Measurements from ENCODE around the gene SLC22A16. TPM values are rescaled to one million over a fixed set of nuclear protein-coding genes. Genes with fewer than 3 reads are reported as not detected.
A peak's percentile ranks its signal among the peaks of the same experiment; 100 is the strongest.

SLC22A16 gene
- total and polyA plus RNA-seq, 10 of the 15 experiments (the other 5 are each of a cell fraction or from before 2014, with no cell fraction given) = not detected

DNA sequence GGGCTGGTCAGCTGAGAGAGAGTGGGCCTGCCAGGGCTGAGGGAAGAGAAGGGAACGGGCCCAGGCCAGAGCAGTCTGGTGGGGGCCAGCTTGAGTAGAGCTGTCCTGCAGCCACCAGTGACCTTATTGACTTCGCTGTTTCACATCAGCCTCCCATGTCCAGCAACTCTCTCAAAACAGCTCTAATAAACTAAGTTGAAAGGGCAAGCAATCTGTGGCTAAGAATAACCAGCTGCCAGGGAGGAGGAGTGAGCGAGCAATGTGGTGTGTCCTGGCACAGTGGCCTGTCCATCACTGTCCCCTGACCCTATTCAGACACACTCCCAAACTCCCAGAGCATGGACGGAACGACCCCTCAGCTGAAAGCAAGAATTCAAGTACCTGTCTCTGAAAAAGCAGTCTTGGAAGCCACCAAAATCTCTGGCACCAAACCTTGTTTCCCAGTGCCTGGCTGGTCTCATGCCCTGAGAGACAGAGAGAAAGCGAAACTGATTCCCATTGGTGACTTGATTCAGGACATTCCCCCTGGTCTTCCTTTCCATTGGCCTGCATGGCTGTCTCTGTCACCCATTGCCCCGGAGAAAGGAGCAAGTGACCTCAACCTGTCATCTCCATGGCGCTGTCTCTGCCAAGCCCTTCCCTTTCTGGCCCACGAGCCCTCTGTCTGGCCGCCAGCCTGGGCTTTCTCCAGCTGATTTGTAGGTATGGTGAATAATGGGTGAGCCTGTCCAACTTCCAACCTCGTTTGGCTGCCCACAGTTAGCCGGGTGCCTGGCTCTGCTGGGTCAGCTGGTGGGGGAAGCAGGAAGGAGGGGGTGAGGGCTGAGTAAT is 61.1 kb downstream of the SLC22A16 start, which contains the start of gene DDO:
DDO (minus strand) TSS at position 490 of the 831 bp plus-strand sequence. CDS start 2,113 bp downstream, outside the sequence.
- Histone ChIP-seq H3K36me3 (ENCODE audit: control insufficient read depth in 2 of 2, insufficient read depth in 2 of 2, low read length in 1 of 2) (no peaks in the 10 kb centered on the region), H3K4me1 (ENCODE audit: control insufficient read depth, insufficient read depth, low read length) (no peaks in the 10 kb centered on the region), H4K20me1 (ENCODE audit: control insufficient read depth, insufficient read depth) (no peaks in the 10 kb centered on the region), H3K79me2 (ENCODE audit: control insufficient read depth, insufficient read depth, low read length) (no peaks in the 10 kb centered on the region), H3K27me3 (replicated peaks in 1 of 2; ENCODE audit: control insufficient read depth in 2 of 2, insufficient read depth in 2 of 2, low read length in 1 of 2) (no peaks in the 10 kb centered on the region; a peak in 1 of 4 replicates), H3K4me3 (no peak within 1 kb of the TSS), H2AFZ (ENCODE audit: control insufficient read depth, low read depth, low read length) (no peak within 1 kb of the TSS), H3K4me2 (ENCODE audit: control insufficient read depth, insufficient read depth) (peak within 1 kb of the TSS; percentile 15; the same call in 1 of the 2 replicates), H3K9me3 (replicated peaks; ENCODE audit: control insufficient read depth, insufficient read depth, low read length) (no peaks in the 10 kb centered on the region), H3K27ac (ENCODE audit: control insufficient read depth, insufficient read depth) (no peak within 1 kb of the TSS), H3K9ac (ENCODE audit: control insufficient read depth, insufficient read depth, low read length) (no peak within 1 kb of the TSS)
- no peak for TF ChIP-seq BACH1 (IDR thresholded peaks at IDR 0.05; ENCODE audit: borderline replicate concordance)
- TF ChIP-seq BCLAF1 (IDR thresholded peaks at IDR 0.05) = no peak
- TF ChIP-seq SP1 (IDR thresholded peaks at IDR 0.05; ENCODE audit: low read depth, low read length) = no peak
- TF ChIP-seq ZNF274 (IDR thresholded peaks at IDR 0.05; ENCODE audit: insufficient read depth, insufficient read length) = no peak
- TF ChIP-seq PKNOX1 (IDR thresholded peaks at IDR 0.05) = peak; percentile 57; the same call in 1 of the 2 replicates
- DNase-seq (ENCODE audit: low read depth, low spot score) (no peak), ATAC-seq (peak; percentile 72), FAIRE-seq (no peak)
- ChIA-PET CTCF (interaction anchor here (0.8 kb wide), 1 partner anchor 24 kb away, joined by 3 read pairs; no protein-coding TSS in a partner anchor), RAD21 (ENCODE audit: unreplicated experiment) (no interaction called here), POLR2A (no interaction called here), SMC1A (ENCODE audit: uncharacterized antibody, unreplicated experiment) (interaction anchor here (0.8 kb wide), 1 partner anchor 10 kb away, joined by 3 read pairs; no protein-coding TSS in a partner anchor)
- no TSS peak for BruUV-seq (replicated peaks)
- in situ Hi-C loops (cut with MboI) (no loop called here), intact Hi-C loops (cut with micrococcal nuclease; ENCODE audit: unreplicated experiment) (no loop called here)
- WGBS (ENCODE audit: insufficient coverage, insufficient replicate concordance, low lambda C conversion rate, missing lambda C conversion rate) = 14% methylated on average over 12 of the region's 12 CpGs

Data from GM12878 (cell line).